WTC11 (cell line): ENCODE results near the gene P2RX4. TPM values are rescaled to one million over a fixed set of nuclear protein-coding genes. Genes with fewer than 3 reads are reported as not detected.
A peak's percentile ranks its signal among the peaks of the same experiment; 100 is the strongest.

ENCODE experiments used
- ATAC-seq: fragments of 200-7000 bp; cut with Tn5 transposase; 2 replicates; pipeline ENCODE4 v1.10.0; 2021; ENCODE audit warnings: mild to moderate bottlenecking, moderate library complexity
- CTCF ChIA-PET: fragments of 300-600 bp; sonication (Branson Sonifier 250); formaldehyde crosslinking; loops from one replicate; lab custom pipeline; 2021; ENCODE audit warnings: antibody characterized with exemption; lab: Charles Lee
- POLR2A ChIA-PET: fragments of 350-600 bp; sonication (Branson Sonifier 250); formaldehyde crosslinking; loops from one replicate; lab custom pipeline; 2021; ENCODE audit warnings: antibody characterized with exemption; lab: Charles Lee
- DNase-seq: peaks from one replicate; pipeline ENCODE4 v3.0.0; 2021; ENCODE audit warnings: low spot score
- H3K27ac Mint-ChIP-seq: 2 replicates; pipeline ENCODE4 v1.8.0; 2021; ENCODE audit warnings: mixed read lengths
- H3K27me3 Mint-ChIP-seq: 2 replicates; pipeline ENCODE4 v1.8.0; 2021; ENCODE audit warnings: low read depth, mild to moderate bottlenecking, moderate library complexity, mixed read lengths
- H3K36me3 Mint-ChIP-seq: 2 replicates; pipeline ENCODE4 v1.8.0; 2021; ENCODE audit warnings: mixed read lengths
- H3K4me1 Mint-ChIP-seq: 2 replicates; pipeline ENCODE4 v1.8.0; 2022; ENCODE audit warnings: mixed read lengths
- H3K4me3 Mint-ChIP-seq: 2 replicates; pipeline ENCODE4 v1.8.0; 2021; ENCODE audit warnings: mild to moderate bottlenecking, moderate library complexity, mixed read lengths
- H3K9me3 Mint-ChIP-seq: 2 replicates; pipeline ENCODE4 v1.8.0; 2021; ENCODE audit warnings: mixed read lengths
- E2F1 ChIP-seq: sonication (generic); formaldehyde crosslinking; IDR thresholded peaks from 2 replicates; pipeline ENCODE4 v1.8.0; 2022; ENCODE audit warnings: mild to moderate bottlenecking, missing genetic modification reagents
- ETV6 ChIP-seq: sonication (generic); formaldehyde crosslinking; IDR thresholded peaks from 2 replicates; pipeline ENCODE4 v1.8.1; 2022; ENCODE audit warnings: mild to moderate bottlenecking, missing genetic modification reagents
- GTF2I ChIP-seq: fragments of 250-450 bp; sonication (Bioruptor Pico); conservative IDR thresholded peaks from 2 replicates; pipeline ENCODE4 v1.4.0; 2021; ENCODE audit warnings: mild to moderate bottlenecking
- IRF2 ChIP-seq: sonication (generic); formaldehyde crosslinking; IDR thresholded peaks from 2 replicates; pipeline ENCODE4 v1.8.0; 2022; ENCODE audit warnings: low read depth, missing genetic modification reagents, borderline replicate concordance
- MAX ChIP-seq: sonication (generic); formaldehyde crosslinking; IDR thresholded peaks from 2 replicates; pipeline ENCODE4 v1.8.0; 2022; ENCODE audit warnings: mild to moderate bottlenecking, missing genetic modification reagents
- NFE2L1 ChIP-seq: sonication (generic); formaldehyde crosslinking; IDR thresholded peaks from 2 replicates; pipeline ENCODE4 v1.8.1; 2023; ENCODE audit warnings: missing genetic modification reagents
- OVOL2 ChIP-seq: fragments of 250-450 bp; sonication (Bioruptor Pico); IDR thresholded peaks from 2 replicates; pipeline ENCODE4 v1.9.0; 2021; ENCODE audit warnings: mild to moderate bottlenecking, borderline replicate concordance
- PRRX2 ChIP-seq: fragments of 250-450 bp; sonication (Bioruptor Pico); IDR thresholded peaks from 2 replicates; pipeline ENCODE4 v1.8.0; 2021; ENCODE audit warnings: mild to moderate bottlenecking
- RORB ChIP-seq: fragments of 250-450 bp; sonication (Bioruptor Pico); IDR thresholded peaks from 2 replicates; pipeline ENCODE4 v1.9.0; 2021; ENCODE audit warnings: mild to moderate bottlenecking
- SMAD3 ChIP-seq: sonication (generic); formaldehyde crosslinking; IDR thresholded peaks from 2 replicates; pipeline ENCODE4 v1.8.0; 2022; ENCODE audit warnings: missing genetic modification reagents, mild to moderate bottlenecking, borderline replicate concordance
- TCF7 ChIP-seq: sonication (generic); formaldehyde crosslinking; IDR thresholded peaks from 2 replicates; pipeline ENCODE4 v1.8.0; 2022; ENCODE audit warnings: mild to moderate bottlenecking, low read depth, missing genetic modification reagents, moderate library complexity
- USF1 ChIP-seq: sonication (generic); formaldehyde crosslinking; IDR thresholded peaks from 2 replicates; pipeline ENCODE4 v1.8.0; 2022; ENCODE audit warnings: mild to moderate bottlenecking, missing genetic modification reagents
- ZNF138 ChIP-seq: sonication (generic); formaldehyde crosslinking; conservative IDR thresholded peaks from 2 replicates; pipeline ENCODE4 v1.8.1; 2022; ENCODE audit warnings: mild to moderate bottlenecking, moderate library complexity, missing genetic modification reagents
- ZNF219 ChIP-seq: sonication (generic); formaldehyde crosslinking; IDR thresholded peaks from 2 replicates; pipeline ENCODE4 v1.8.0; 2023; ENCODE audit warnings: missing genetic modification reagents, mild to moderate bottlenecking, borderline replicate concordance
- ZNF317 ChIP-seq: sonication (generic); formaldehyde crosslinking; IDR thresholded peaks from 2 replicates; pipeline ENCODE4 v1.8.1; 2023; ENCODE audit warnings: low read depth, mild to moderate bottlenecking, moderate library complexity, missing genetic modification reagents, borderline replicate concordance
- ZSCAN18 ChIP-seq: fragments of 250-450 bp; sonication (Bioruptor Pico); IDR thresholded peaks from 2 replicates; pipeline ENCODE4 v2.1.2; 2022; ENCODE audit warnings: mild to moderate bottlenecking, moderate library complexity
- total RNA-seq: library from RNA; stranded (reverse); gene quantifications from 3 replicates; pipeline ENCODE4 v1.2.3, GENCODE V29; 2021
- TF ChIP-seq, protein P1 (sequence below): sonication (generic); formaldehyde crosslinking; IDR thresholded peaks from 2 replicates; pipeline ENCODE4 v1.8.1; 2023; ENCODE audit warnings: mild to moderate bottlenecking, missing genetic modification reagents
- TF ChIP-seq, protein P2 (sequence below): fragments of 250-450 bp; sonication (Bioruptor Pico); IDR thresholded peaks from 2 replicates; pipeline ENCODE4 v1.9.0; 2021; ENCODE audit warnings: moderate library complexity, mild to moderate bottlenecking, inconsistent platforms, borderline replicate concordance
- TF ChIP-seq, protein P3 (sequence below): sonication (generic); formaldehyde crosslinking; conservative IDR thresholded peaks from 2 replicates; pipeline ENCODE4 v1.8.1; 2022; ENCODE audit warnings: mild to moderate bottlenecking, missing genetic modification reagents

The P2RX4 gene
- total RNA-seq, 1 experiment from 2014 or later: 13.9 TPM

GRCh38 chr12:121223292-121224285, 13.7 kb downstream of the P2RX4 start (continued):
- no peak for TF ChIP-seq E2F1 (CRISPR knock-in tag)
- TF ChIP-seq ZNF138 (CRISPR knock-in tag): no peak
- no peak for TF ChIP-seq TCF7 (CRISPR knock-in tag)
- no peak for TF ChIP-seq MAX (CRISPR knock-in tag)

- no peak overlapping the region for H3K4me3 Mint-ChIP-seq
- no peak for TF ChIP-seq ZNF219 (CRISPR knock-in tag)
- TF ChIP-seq USF1 (CRISPR knock-in tag): no peak
- no peak for TF ChIP-seq ETV6 (CRISPR knock-in tag)
- no peak for TF ChIP-seq NFE2L1 (CRISPR knock-in tag)
- TF ChIP-seq, protein P1, sequence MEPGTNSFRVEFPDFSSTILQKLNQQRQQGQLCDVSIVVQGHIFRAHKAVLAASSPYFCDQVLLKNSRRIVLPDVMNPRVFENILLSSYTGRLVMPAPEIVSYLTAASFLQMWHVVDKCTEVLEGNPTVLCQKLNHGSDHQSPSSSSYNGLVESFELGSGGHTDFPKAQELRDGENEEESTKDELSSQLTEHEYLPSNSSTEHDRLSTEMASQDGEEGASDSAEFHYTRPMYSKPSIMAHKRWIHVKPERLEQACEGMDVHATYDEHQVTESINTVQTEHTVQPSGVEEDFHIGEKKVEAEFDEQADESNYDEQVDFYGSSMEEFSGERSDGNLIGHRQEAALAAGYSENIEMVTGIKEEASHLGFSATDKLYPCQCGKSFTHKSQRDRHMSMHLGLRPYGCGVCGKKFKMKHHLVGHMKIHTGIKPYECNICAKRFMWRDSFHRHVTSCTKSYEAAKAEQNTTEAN: no peak
- TF ChIP-seq PRRX2: no peak
- TF ChIP-seq IRF2 (CRISPR knock-in tag): no peak
- no peak for TF ChIP-seq OVOL2
- TF ChIP-seq GTF2I (CRISPR knock-in tag): no peak
- no peak for TF ChIP-seq RORB (CRISPR knock-in tag)
- TF ChIP-seq ZSCAN18 (CRISPR knock-in tag): no peak
- TF ChIP-seq, protein P2, sequence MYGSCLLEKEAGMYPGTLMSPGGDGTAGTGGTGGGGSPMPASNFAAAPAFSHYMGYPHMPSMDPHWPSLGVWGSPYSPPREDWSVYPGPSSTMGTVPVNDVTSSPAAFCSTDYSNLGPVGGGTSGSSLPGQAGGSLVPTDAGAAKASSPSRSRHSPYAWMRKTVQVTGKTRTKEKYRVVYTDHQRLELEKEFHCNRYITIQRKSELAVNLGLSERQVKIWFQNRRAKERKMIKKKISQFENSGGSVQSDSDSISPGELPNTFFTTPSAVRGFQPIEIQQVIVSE: no peak
- TF ChIP-seq, protein P3, sequence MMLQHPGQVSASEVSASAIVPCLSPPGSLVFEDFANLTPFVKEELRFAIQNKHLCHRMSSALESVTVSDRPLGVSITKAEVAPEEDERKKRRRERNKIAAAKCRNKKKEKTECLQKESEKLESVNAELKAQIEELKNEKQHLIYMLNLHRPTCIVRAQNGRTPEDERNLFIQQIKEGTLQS: no peak
- no peak for TF ChIP-seq ZNF317 (CRISPR knock-in tag)
- TF ChIP-seq SMAD3: no peak
- POLR2A ChIA-PET: interaction anchor here (0.6 kb wide), 1 partner anchor 46 kb away, joined by 3 read pairs; no protein-coding TSS in a partner anchor
- H3K4me1 Mint-ChIP-seq: no peaks in the 10 kb centered on the region
- ATAC-seq: no peak
- no peaks in the 10 kb centered on the region for H3K27me3 Mint-ChIP-seq
- peak overlapping the region; percentile 55; the same call in 1 of the 2 replicates for H3K27ac Mint-ChIP-seq
- H3K36me3 Mint-ChIP-seq: 0 out of 2 replicates have a peak, but pooled peaks cover 2% of the 10 kb centered on the region
- DNase-seq: no peak
- CTCF ChIA-PET: interaction anchor here (0.5 to 2.1 kb wide), 8 partner anchors 9 to 219 kb away, joined by 3 to 6 read pairs (median 4); no protein-coding TSS in a partner anchor
- H3K9me3 Mint-ChIP-seq: no peaks in the 10 kb centered on the region
These were observed 14.7 kb downstream of the P2RX4 start for GRCh38 chr12:121224591-121224990.
